SK-N-MC (cell line): ENCODE measurements around the gene MAGI2.

Source experiments
- DNase-seq: peaks from one replicate; pipeline ENCODE4 v3.0.0-alpha.2; 2011; ENCODE audit warnings: low read depth, low spot score
- H3K27ac ChIP-seq: fragments of 200-600 bp; sonication (generic); 2 replicates; pipeline ENCODE4 v1.5.1; 2016; ENCODE audit warnings: mixed run types
- H3K36me3 ChIP-seq: fragments of 200-600 bp; sonication (generic); 2 replicates; pipeline ENCODE4 v1.6.1; 2017; ENCODE audit warnings: antibody characterized with exemption, low read length, mixed read lengths; ENCODE audit not compliant: insufficient read depth
- H3K4me3 ChIP-seq: fragments of 200-600 bp; sonication (generic); 2 replicates; pipeline ENCODE4 v1.5.1; 2016
- H3K9ac ChIP-seq: fragments of 200-600 bp; sonication (generic); 2 replicates; pipeline ENCODE4 v1.8.0; 2017; ENCODE audit warnings: mixed run types, mixed read lengths; ENCODE audit not compliant: insufficient read length
- H3K9me3 ChIP-seq: fragments of 200-600 bp; sonication (generic); 2 replicates; pipeline ENCODE4 v1.6.1; 2017; ENCODE audit warnings: low read depth, mild to moderate bottlenecking, antibody characterized with exemption, low read length, moderate library complexity, mixed read lengths
- EZH2 ChIP-seq: fragments of 200-600 bp; sonication (generic); IDR thresholded peaks from one replicate; pipeline ENCODE4 v1.6.1; 2017; ENCODE audit warnings: antibody characterized with exemption
- FOXP2 ChIP-seq: optimal IDR thresholded peaks from 2 replicates; pipeline ENCODE3; 2011; ENCODE audit warnings: mild to moderate bottlenecking, moderate library complexity; ENCODE audit not compliant: insufficient read depth; ENCODE audit errors: extremely low read length, control extremely low read depth
- POLR2AphosphoS5 ChIP-seq: IDR thresholded peaks from 2 replicates; pipeline ENCODE4 v1.6.1; 2012; ENCODE audit warnings: mild to moderate bottlenecking, low read depth, low read length, borderline replicate concordance

The MAGI2 gene

DNA sequence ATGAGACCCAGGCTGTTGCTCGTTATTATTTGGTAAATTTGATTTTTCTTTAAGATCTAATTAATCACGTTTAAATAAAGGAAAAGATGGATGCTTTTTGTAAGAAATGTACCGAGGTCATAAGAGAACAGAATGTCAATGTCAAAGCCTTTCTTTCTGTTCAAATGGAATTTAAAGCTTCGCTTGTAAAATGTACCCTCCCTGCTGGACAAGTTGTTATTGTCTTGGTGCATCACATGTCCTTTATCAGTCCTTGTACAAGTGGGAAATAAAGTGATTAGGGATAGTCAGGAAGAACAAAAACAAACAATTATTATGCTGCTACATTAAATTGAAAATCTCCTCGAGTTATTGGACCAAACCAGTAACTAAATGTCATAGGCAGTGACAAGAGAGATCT, 1291.7 kb downstream of the MAGI2 start:
- H3K27ac ChIP-seq = no peak overlapping the region

GRCh38 chr7:78159545-78159944, 1293.9 kb downstream of the MAGI2 start:
- Histone ChIP-seq H3K4me3 (no peak overlapping the region), H3K9ac (no peak overlapping the region), H3K36me3 (no peaks in the 10 kb centered on the region), H3K27ac (no peak overlapping the region), H3K9me3 (no peaks in the 10 kb centered on the region)
- TF ChIP-seq POLR2AphosphoS5 (no peak), EZH2 (no peak), FOXP2 (no peak)
- DNase-seq = no peak

More for the DNA sequence above, 1291.7 kb downstream of the MAGI2 start:
- H3K4me3 ChIP-seq = no peak overlapping the region
- H3K9ac ChIP-seq = no peak overlapping the region
- no peaks in the 10 kb centered on the region for H3K9me3 ChIP-seq
- no peaks in the 10 kb centered on the region for H3K36me3 ChIP-seq
- no peak for TF ChIP-seq POLR2AphosphoS5
- TF ChIP-seq FOXP2 = no peak
- TF ChIP-seq EZH2 = no peak
- DNase-seq = no peak

DNA sequence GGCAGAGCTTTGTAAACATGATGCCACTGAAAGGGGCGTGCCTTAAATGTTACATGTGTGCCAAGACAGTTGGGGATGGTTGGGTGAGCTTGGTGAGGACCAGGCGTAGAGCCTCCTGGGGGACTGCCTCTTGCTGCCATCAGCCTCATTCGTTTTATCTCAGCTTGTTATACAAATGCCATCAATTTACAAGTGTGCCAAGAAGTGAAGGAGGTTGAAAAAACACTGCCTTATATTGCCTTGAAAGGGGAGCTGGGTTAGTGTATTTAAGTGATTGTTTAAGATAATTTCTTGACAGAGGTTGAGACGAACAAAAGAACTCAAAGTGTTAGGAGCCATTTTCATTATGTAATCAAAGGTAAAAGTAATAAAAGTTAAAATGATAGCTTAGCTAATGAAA, 1300.2 kb downstream of the MAGI2 start:
- no peak overlapping the region for H3K9ac ChIP-seq
- H3K4me3 ChIP-seq = no peak overlapping the region
- H3K9me3 ChIP-seq = no peaks in the 10 kb centered on the region
- H3K36me3 ChIP-seq = no peaks in the 10 kb centered on the region
- no peak for DNase-seq
- H3K27ac ChIP-seq = no peak overlapping the region
- TF ChIP-seq EZH2 = no peak
- TF ChIP-seq POLR2AphosphoS5 = no peak
- TF ChIP-seq FOXP2 = no peak

- H3K4me3 ChIP-seq = no peak overlapping the region
- H3K9me3 ChIP-seq = no peaks in the 10 kb centered on the region
- TF ChIP-seq EZH2 (no peak), FOXP2 (no peak), POLR2AphosphoS5 (no peak)
- H3K27ac ChIP-seq = no peak overlapping the region
- no peaks in the 10 kb centered on the region for H3K36me3 ChIP-seq
- no peak for DNase-seq
- H3K9ac ChIP-seq = no peak overlapping the region
Measured at GRCh38 chr7:78151229-78151628, 1302.2 kb downstream of the MAGI2 start.

- no peaks in the 10 kb centered on the region for H3K36me3 ChIP-seq
- no peak overlapping the region for H3K27ac ChIP-seq
- DNase-seq = no peak
- no peak overlapping the region for H3K9ac ChIP-seq
- TF ChIP-seq EZH2 = no peak
- TF ChIP-seq FOXP2 = no peak
- no peak for TF ChIP-seq POLR2AphosphoS5
- H3K4me3 ChIP-seq = no peak overlapping the region
- H3K9me3 ChIP-seq = no peaks in the 10 kb centered on the region
Measured at GRCh38 chr7:78149787-78150186, 1303.7 kb downstream of the MAGI2 start.

DNA sequence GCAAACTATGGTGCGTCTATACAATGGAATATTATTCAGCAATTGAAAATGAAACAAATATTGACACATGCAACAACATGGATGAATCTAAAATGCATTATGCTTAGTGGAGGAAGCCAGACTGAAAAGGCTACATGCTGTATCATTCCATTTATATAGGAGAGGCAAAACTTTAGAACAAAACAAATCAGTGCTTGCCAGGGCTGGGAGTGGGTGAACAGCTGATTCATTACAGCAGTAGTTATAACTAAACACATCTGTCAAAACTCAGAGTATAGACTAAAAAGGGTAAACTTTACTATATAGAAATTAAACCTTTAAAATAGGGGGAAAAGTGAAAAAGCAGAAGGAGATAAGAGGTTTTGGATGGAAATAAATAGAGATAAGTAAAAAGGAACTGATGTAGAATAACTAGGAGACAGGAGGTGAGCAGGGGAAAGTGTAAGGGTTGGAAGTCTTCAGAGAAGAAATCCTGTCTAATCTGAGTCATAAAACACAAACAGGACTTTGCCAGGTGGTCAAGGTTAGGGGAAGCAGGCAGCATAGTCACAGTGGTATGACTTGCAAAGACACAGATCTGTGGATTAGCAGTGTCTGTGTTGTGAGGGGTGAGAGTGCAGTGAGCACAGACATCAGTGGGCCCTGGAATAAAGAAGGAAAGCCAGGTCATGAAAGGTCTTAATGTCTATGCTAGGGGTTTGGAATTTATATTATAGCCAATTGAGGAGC, 1305.1 kb downstream of the MAGI2 start:
- no peak for DNase-seq
- no peak overlapping the region for H3K4me3 ChIP-seq
- no peak overlapping the region for H3K9ac ChIP-seq
- TF ChIP-seq FOXP2 (no peak), EZH2 (no peak)
- H3K27ac ChIP-seq = no peak overlapping the region
- H3K36me3 ChIP-seq = no peaks in the 10 kb centered on the region
- no peaks in the 10 kb centered on the region for H3K9me3 ChIP-seq

- Histone ChIP-seq H3K9me3 (no peaks in the 10 kb centered on the region), H3K9ac (no peak overlapping the region), H3K4me3 (no peak overlapping the region), H3K36me3 (no peaks in the 10 kb centered on the region), H3K27ac (no peak overlapping the region)
- DNase-seq = no peak
- TF ChIP-seq POLR2AphosphoS5 (no peak), FOXP2 (no peak), EZH2 (no peak)
Measured at GRCh38 chr7:78146546-78146945, 1306.9 kb downstream of the MAGI2 start.

GRCh38 chr7:78143661-78144060, 1309.8 kb downstream of the MAGI2 start:
- no peaks in the 10 kb centered on the region for H3K36me3 ChIP-seq
- TF ChIP-seq FOXP2 (no peak), EZH2 (no peak), POLR2AphosphoS5 (no peak)
- no peak overlapping the region for H3K9ac ChIP-seq
- no peak for DNase-seq
- no peak overlapping the region for H3K4me3 ChIP-seq
- no peaks in the 10 kb centered on the region for H3K9me3 ChIP-seq
- H3K27ac ChIP-seq = no peak overlapping the region
